BLaER1 (cell line): ENCODE measurements around the gene ZNF470.

Experiments used
- H3K27ac ChIP-seq: shearing (Covaris generic); formaldehyde crosslinking; 2 replicates; pipeline ENCODE4 v1.8.1; 2022
- H3K27me3 ChIP-seq: shearing (Covaris generic); formaldehyde crosslinking; 2 replicates; pipeline ENCODE4 v1.8.1; 2022
- H3K36me3 ChIP-seq: shearing (Covaris generic); formaldehyde crosslinking; 2 replicates; pipeline ENCODE4 v1.8.1; 2022
- H3K4me1 ChIP-seq: shearing (Covaris generic); formaldehyde crosslinking; 2 replicates; pipeline ENCODE4 v1.8.1; 2022
- H3K4me2 ChIP-seq: shearing (Covaris generic); formaldehyde crosslinking; 2 replicates; pipeline ENCODE4 v1.8.1; 2022
- H3K4me3 ChIP-seq: shearing (Covaris generic); formaldehyde crosslinking; 2 replicates; pipeline ENCODE4 v1.8.1; 2022
- H3K9ac ChIP-seq: shearing (Covaris generic); formaldehyde crosslinking; 2 replicates; pipeline ENCODE4 v1.8.1; 2022
- H3K9me3 ChIP-seq: shearing (Covaris generic); formaldehyde crosslinking; 2 replicates; pipeline ENCODE4 v1.8.1; 2022
- H4K20me1 ChIP-seq: shearing (Covaris generic); formaldehyde crosslinking; 2 replicates; pipeline ENCODE4 v1.8.1; 2022
- Cebpa-rat ChIP-seq: shearing (Covaris generic); IDR thresholded peaks from 2 replicates; pipeline ENCODE4 v1.8.1; 2022

ZNF470 gene

DNA sequence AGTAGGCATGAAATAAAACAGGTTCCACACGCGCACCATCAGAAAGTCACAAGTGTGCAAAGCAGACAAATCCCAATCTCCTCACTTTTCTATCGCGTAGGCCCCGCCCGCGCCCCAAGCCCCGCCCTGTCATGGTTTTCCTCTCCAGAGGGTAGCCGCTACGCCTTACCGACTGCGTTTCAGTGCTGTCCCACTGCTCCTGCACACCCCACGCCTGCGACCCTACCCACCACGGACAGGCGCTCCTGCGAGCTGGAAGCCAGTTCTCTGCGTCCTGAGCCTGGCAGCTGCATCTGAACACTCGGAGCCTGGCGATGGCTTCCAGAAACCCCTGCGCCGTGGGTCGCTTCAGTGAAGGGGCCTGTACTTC is 379 bp upstream of the ZNF470 start:
- no peaks in the 10 kb centered on the region for H3K27me3 ChIP-seq
- H4K20me1 ChIP-seq = no peaks in the 10 kb centered on the region
- H3K36me3 ChIP-seq = peaks cover 67% of the 10 kb centered on the region
- peak overlapping the region; percentile 98 for H3K4me2 ChIP-seq
- H3K9ac ChIP-seq = peak overlapping the region; percentile 86
- no peak for TF ChIP-seq Cebpa-rat
- peak overlapping the region; percentile 91 for H3K4me3 ChIP-seq
- H3K4me1 ChIP-seq = peaks cover 18% of the 10 kb centered on the region
- H3K27ac ChIP-seq = peak overlapping the region; percentile 82
- peaks cover 84% of the 10 kb centered on the region for H3K9me3 ChIP-seq

- no peak for TF ChIP-seq Cebpa-rat
- Histone ChIP-seq H3K4me1 (peaks cover 11% of the 10 kb centered on the region), H3K9me3 (peaks cover 95% of the 10 kb centered on the region), H3K36me3 (peaks cover 92% of the 10 kb centered on the region), H4K20me1 (no peaks in the 10 kb centered on the region), H3K9ac (no peak overlapping the region), H3K27me3 (no peaks in the 10 kb centered on the region), H3K27ac (no peak overlapping the region), H3K4me3 (no peak overlapping the region), H3K4me2 (no peak overlapping the region)
Observed at GRCh38 chr19:56572589-56572988, 5.3 kb downstream of the ZNF470 start.

DNA sequence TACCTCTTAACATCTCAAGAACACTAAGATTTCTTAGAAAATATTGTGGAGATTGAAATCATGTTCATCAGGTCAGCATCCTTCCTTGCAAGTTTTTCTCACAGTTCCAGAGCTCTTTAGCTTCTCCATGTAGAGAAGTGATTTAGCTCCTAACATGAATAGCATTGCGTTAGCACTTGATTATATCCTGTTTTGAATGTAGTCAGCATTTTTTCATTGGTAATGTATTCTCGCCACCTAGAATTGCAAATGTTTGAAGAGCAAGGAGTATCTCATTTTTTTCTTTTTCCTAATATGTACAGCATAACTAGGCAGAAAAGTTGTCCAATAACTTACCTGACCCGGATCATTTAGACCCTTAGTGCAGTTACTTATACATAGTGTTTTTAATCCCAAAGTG is 6.6 kb downstream of the ZNF470 start:
- H3K9ac ChIP-seq = no peak overlapping the region
- no peak overlapping the region for H3K4me2 ChIP-seq
- no peaks in the 10 kb centered on the region for H4K20me1 ChIP-seq
- H3K4me3 ChIP-seq = 0 out of 2 replicates have a peak overlapping the region, but pooled peaks have one; percentile 26
- H3K9me3 ChIP-seq = peaks cover 99% of the 10 kb centered on the region
- no peaks in the 10 kb centered on the region for H3K4me1 ChIP-seq
- no peaks in the 10 kb centered on the region for H3K27me3 ChIP-seq
- H3K27ac ChIP-seq = no peak overlapping the region
- TF ChIP-seq Cebpa-rat = no peak
- H3K36me3 ChIP-seq = peaks cover 99% of the 10 kb centered on the region

GRCh38 chr19:56577719-56578602 is 10.7 kb downstream of the ZNF470 start:
- H3K4me3 ChIP-seq = peak overlapping the region; percentile 1; the same call in 1 of the 2 replicates
- no peak overlapping the region for H3K27ac ChIP-seq
- no peaks in the 10 kb centered on the region for H3K27me3 ChIP-seq
- H3K4me2 ChIP-seq = no peak overlapping the region
- no peak overlapping the region for H3K9ac ChIP-seq
- no peak for TF ChIP-seq Cebpa-rat
- H3K36me3 ChIP-seq = peaks cover 91% of the 10 kb centered on the region
- no peaks in the 10 kb centered on the region for H4K20me1 ChIP-seq
- peaks cover 99% of the 10 kb centered on the region for H3K9me3 ChIP-seq
- H3K4me1 ChIP-seq = no peaks in the 10 kb centered on the region

- Histone ChIP-seq H3K9ac (no peak overlapping the region), H3K4me2 (peak overlapping the region; percentile 77)
- TF ChIP-seq Cebpa-rat = no peak
Observed at GRCh38 chr19:56594446-56594782, 27.1 kb downstream of the ZNF470 start.

GRCh38 chr19:56594783-56595547 is 27.7 kb downstream of the ZNF470 start, which contains the start of gene ZNF71:
Gene ZNF71, plus strand, starts transcription at chr19:56595302. Its CDS starts 6,257 bp downstream, at chr19:56601559.
- Histone ChIP-seq H3K9ac (peak within 1 kb of the TSS; percentile 91), H3K9me3 (peaks cover 68% of the 10 kb centered on the region), H3K4me3 (peak within 1 kb of the TSS; percentile 94), H3K4me1 (peaks cover 10% of the 10 kb centered on the region), H3K36me3 (peaks cover 31% of the 10 kb centered on the region), H4K20me1 (no peaks in the 10 kb centered on the region; the same call in 1 of the 2 replicates), H3K27me3 (no peaks in the 10 kb centered on the region), H3K4me2 (peak within 1 kb of the TSS; percentile 77), H3K27ac (peak within 1 kb of the TSS; percentile 86)
- no peak for TF ChIP-seq Cebpa-rat

More at GRCh38 chr19:56594446-56594782, 27.1 kb downstream of the ZNF470 start:
- H3K9me3 ChIP-seq = peaks cover 69% of the 10 kb centered on the region
- H3K27ac ChIP-seq = peak overlapping the region; percentile 86; the same call in 1 of the 2 replicates
- peaks cover 10% of the 10 kb centered on the region for H3K4me1 ChIP-seq
- H3K36me3 ChIP-seq = peaks cover 31% of the 10 kb centered on the region
- H3K27me3 ChIP-seq = no peaks in the 10 kb centered on the region
- H4K20me1 ChIP-seq = no peaks in the 10 kb centered on the region; the same call in 1 of the 2 replicates
- peak overlapping the region; percentile 94 for H3K4me3 ChIP-seq

GRCh38 chr19:56595548-56595899 is 28.3 kb downstream of the ZNF470 start:
- Histone ChIP-seq H3K4me3 (peak overlapping the region; percentile 94), H4K20me1 (no peaks in the 10 kb centered on the region; the same call in 1 of the 2 replicates), H3K36me3 (peaks cover 33% of the 10 kb centered on the region), H3K9me3 (peaks cover 66% of the 10 kb centered on the region), H3K9ac (peak overlapping the region; percentile 91), H3K4me2 (peak overlapping the region; percentile 77), H3K4me1 (peaks cover 10% of the 10 kb centered on the region), H3K27me3 (no peaks in the 10 kb centered on the region), H3K27ac (peak overlapping the region; percentile 86)
- TF ChIP-seq Cebpa-rat = no peak

- Histone ChIP-seq H3K36me3 (peaks cover 45% of the 10 kb centered on the region), H3K27me3 (no peaks in the 10 kb centered on the region), H3K4me1 (peaks cover 10% of the 10 kb centered on the region), H3K4me2 (peak overlapping the region; percentile 77), H4K20me1 (peaks cover 4% of the 10 kb centered on the region; the same call in 1 of the 2 replicates), H3K9ac (0 out of 2 replicates have a peak overlapping the region, but pooled peaks have one; percentile 91), H3K27ac (no peak overlapping the region), H3K9me3 (peaks cover 68% of the 10 kb centered on the region), H3K4me3 (0 out of 2 replicates have a peak overlapping the region, but pooled peaks have one; percentile 94)
- TF ChIP-seq Cebpa-rat = no peak
Observed at GRCh38 chr19:56596676-56597075, 29.4 kb downstream of the ZNF470 start.

DNA sequence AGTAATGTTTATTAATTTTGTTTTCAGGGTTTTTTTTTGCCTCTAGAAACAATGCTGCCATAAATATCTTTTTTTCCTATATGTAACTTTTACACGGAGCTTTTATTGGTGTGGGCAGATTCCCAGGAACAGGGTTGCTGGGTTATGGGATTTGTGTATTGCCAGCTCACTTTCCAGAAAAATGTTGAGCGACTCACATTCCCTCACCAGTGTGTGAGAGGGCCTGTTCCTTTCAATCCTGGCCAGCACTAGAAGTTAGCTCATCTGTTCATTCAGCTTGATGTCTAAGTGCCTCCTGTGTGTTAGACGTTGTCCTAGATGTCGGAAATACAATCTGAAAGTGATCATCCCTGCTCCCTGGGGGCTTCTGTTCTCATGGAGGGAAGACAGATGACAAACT is 30.4 kb downstream of the ZNF470 start:
- H3K9me3 ChIP-seq = peaks cover 74% of the 10 kb centered on the region
- TF ChIP-seq Cebpa-rat = no peak

DNA sequence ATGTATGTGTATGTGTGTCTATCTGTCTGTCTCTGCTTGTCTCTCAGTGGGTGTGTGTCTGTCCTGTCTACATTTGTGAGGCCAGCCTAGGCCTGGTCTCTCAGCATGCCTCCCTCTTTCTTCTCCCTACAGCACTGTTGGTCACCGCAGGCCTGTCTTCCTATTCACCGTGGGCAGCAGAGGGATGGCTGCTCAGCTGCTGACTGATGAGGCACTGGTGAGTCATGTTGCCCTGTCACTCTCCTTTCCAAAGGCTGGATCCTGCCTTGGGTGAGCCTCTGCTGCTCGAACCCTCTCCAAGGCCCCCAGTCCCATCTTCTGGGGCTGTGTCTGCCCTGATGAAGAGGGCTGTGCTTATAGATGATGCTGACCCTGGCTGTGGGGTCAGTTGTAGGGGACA is 34.1 kb downstream of the ZNF470 start:
- Histone ChIP-seq H3K9ac (no peak overlapping the region), H3K36me3 (peaks cover 89% of the 10 kb centered on the region), H3K9me3 (peaks cover 96% of the 10 kb centered on the region), H3K27me3 (no peaks in the 10 kb centered on the region), H3K27ac (no peak overlapping the region), H4K20me1 (peaks cover 6% of the 10 kb centered on the region; the same call in 1 of the 2 replicates), H3K4me3 (0 out of 2 replicates have a peak overlapping the region, but pooled peaks have one; percentile 17), H3K4me2 (no peak overlapping the region), H3K4me1 (peaks cover 3% of the 10 kb centered on the region)
- no peak for TF ChIP-seq Cebpa-rat

More for the DNA sequence above, 30.4 kb downstream of the ZNF470 start:
- peaks cover 55% of the 10 kb centered on the region for H3K36me3 ChIP-seq
- H3K27me3 ChIP-seq = no peaks in the 10 kb centered on the region
- H3K4me2 ChIP-seq = no peak overlapping the region
- H3K4me1 ChIP-seq = peaks cover 10% of the 10 kb centered on the region
- H3K4me3 ChIP-seq = no peak overlapping the region
- no peak overlapping the region for H3K9ac ChIP-seq
- H4K20me1 ChIP-seq = peaks cover 6% of the 10 kb centered on the region; the same call in 1 of the 2 replicates
- H3K27ac ChIP-seq = no peak overlapping the region
